ENCODE data around the gene GNA14.

Gene GNA14

GRCh38 chr9:77543131-77543822 lies 104.8 kb downstream of the GNA14 start:
- no peak overlapping the region for H3K4me3 ChIP-seq (ENCODE audit: low read depth, low read length)

DNA sequence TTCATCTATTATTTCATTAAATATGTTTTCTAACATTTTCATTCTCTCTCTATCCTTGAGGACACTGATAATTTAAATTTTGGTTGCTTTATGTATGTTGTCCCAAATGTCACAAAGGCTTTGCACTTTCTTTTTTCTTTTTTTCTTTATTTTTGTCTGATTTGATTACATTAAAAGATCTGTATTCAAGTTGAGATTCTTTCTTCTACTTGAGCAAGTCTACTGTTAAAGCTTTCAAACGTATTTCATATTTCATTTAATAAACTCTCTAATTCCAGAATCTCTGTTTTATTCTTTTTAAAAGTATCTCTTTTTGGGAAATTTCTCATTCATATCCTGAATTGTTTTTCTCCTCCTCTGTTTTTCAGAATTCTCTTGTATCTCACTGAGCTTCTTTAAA lies 106.5 kb downstream of the GNA14 start:
- no peak overlapping the region for H3K4me3 ChIP-seq (ENCODE audit: low read depth, low read length)

DNA sequence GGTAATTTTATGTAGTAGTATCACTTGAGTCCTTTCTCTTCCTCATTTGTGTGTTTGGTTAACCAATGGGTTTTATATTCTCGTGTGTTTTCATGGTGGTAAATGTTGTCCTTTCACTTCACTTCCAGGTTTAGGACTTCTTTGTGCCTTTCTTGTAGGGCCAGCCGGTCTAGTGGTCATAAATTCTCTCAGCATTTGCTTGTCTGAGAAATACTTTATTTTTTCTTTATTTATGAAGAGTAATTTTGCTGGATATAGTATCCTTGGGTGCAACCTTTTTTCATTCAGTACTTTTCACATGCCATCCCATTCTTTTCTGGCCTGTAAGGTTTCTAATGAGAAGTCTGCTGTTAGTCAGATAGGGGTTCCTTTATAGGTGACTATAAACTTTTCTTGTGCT lies 107.1 kb downstream of the GNA14 start:
- H3K4me3 ChIP-seq (ENCODE audit: low read depth, low read length), result no peak overlapping the region

GRCh38 chr9:77534376-77535057 lies 113.6 kb downstream of the GNA14 start:
- no peak overlapping the region for H3K4me3 ChIP-seq (ENCODE audit: low read depth, low read length)

GRCh38 chr9:77533671-77534070 lies 114.5 kb downstream of the GNA14 start:
- H3K4me3 ChIP-seq (ENCODE audit: low read depth, low read length), result no peak overlapping the region

DNA sequence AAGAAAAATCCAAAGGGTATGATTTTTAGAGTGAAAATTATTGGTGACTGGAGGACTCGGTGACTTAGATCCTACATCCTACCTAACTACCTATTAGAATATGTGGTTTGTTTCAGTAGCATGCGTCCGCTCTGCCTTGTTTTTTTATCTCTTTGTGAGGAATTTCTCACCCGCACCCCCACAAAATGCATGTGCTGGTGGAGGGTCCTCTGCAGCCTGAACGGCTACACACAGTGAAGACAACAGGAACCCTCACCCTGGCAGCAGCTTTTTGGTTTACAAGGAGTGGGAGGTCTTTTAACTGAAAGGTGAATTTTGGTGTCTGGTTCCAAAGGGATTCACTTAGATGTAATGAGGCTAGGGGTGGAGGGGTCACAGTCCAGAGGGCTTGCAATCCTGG lies 115.5 kb downstream of the GNA14 start:
- no peak overlapping the region for H3K4me3 ChIP-seq (ENCODE audit: low read depth, low read length)

DNA sequence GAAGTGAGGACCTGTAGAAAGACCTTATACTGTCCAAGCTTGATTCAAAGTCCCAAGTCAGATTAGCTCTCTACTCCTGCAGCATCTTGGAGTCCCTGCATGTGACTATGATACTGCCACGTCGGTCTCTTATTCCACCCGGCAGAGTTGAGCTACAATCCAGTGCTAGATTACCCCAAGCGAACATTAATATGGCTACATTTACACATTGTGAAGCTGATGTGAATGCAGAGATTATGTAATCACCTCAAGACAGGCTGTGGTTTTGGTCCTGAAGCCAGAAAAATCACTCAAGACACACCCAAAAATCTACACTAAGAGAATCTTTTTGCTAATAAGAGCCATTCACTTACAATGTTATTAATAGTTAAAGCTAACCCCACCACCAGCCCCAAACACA lies 116.7 kb downstream of the GNA14 start:
- H3K4me3 ChIP-seq (ENCODE audit: low read depth, low read length), result no peak overlapping the region

DNA sequence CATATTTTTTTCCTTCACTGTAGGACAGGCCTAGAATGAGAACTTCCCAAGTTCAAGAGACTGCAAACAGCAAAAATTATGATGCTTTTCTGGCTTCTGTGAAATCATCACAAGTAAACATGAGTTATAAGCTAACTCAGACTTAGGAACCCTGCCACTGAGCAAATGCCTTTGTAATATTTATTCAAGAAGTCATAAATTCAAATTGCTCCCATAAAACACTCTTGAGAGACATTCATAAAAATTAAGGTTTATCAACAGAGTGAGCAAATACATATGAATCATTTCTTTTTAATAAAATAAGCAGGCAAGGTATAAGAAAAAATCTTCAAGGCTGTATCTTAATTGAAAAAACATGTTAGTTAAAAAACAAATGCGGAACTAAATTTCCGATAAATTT lies 124.2 kb downstream of the GNA14 start:
- H3K4me3 ChIP-seq (ENCODE audit: low read depth, low read length), result no peak overlapping the region

- H3K4me3 ChIP-seq (ENCODE audit: low read depth, low read length), result no peak overlapping the region
These were observed 127.0 kb downstream of the GNA14 start for GRCh38 chr9:77521091-77521490.

DNA sequence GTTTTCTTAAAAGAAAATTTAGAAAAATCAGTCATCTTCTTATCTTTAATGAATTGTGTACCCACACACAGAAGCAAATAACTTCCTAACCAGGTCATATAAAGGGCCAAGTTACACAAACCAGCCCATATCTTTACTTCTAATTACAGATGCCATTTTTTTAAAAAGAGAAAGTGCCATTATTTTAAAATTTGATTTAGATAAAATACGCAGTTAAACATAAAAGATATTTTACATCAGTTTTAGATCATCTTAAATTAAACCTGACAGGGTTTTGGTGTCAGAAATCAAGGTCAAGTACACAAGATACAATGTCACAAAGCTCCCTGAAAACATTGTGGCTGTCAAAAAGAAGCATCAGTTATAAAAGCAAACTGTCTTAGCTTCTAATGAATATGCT lies 129.4 kb downstream of the GNA14 start:
- no peak overlapping the region for H3K4me3 ChIP-seq (ENCODE audit: low read depth, low read length)

- no peak overlapping the region for H3K4me3 ChIP-seq (ENCODE audit: low read depth, low read length)
These were observed 131.3 kb downstream of the GNA14 start for GRCh38 chr9:77516781-77517180.

DNA sequence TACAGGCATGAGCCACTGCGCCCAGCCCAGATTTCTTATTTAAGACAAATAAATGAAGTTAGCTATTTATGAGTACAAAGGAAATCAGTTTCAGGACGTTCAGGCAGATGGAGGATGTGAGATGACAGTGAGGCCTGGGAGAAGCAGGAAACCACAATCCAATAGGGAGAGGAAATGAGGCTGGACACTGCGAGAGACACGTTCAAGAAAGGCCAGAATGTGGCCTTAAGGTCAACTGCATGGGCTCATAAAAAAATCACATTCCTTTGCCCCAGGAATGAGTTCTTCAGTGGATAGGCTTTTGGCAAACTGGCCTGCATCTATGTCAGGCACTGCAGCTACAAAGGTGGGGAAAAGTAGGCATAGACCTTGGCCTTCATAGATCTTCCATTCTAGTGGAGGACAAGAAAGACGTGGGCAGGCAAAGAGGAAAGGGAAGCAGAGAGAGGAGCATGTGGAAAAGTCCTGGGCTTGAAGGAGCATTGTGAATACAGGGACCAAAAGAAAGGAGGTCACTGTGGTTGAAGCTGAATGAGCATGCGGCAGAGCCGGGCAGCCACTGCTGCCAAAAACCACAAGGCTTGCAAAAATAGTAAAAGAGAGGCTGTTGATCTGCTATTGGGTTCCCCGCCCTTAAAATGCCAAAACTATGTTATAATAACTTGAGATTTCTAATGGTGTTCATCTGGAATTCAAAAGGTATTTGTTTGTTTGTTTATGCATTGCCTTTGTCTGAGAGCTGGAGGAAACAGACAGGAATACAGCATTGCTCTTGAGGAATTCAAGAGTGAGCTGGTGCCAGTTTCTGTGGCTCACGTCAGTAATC lies 133.0 kb downstream of the GNA14 start:
- no peak overlapping the region for H3K4me3 ChIP-seq (ENCODE audit: low read depth, low read length)

GRCh38 chr9:77513457-77513856 lies 134.7 kb downstream of the GNA14 start:
- H3K4me3 ChIP-seq (ENCODE audit: low read depth, low read length), result no peak overlapping the region

- no peak overlapping the region for H3K4me3 ChIP-seq (ENCODE audit: low read depth, low read length)
These were observed 135.2 kb downstream of the GNA14 start for GRCh38 chr9:77512876-77513275.

DNA sequence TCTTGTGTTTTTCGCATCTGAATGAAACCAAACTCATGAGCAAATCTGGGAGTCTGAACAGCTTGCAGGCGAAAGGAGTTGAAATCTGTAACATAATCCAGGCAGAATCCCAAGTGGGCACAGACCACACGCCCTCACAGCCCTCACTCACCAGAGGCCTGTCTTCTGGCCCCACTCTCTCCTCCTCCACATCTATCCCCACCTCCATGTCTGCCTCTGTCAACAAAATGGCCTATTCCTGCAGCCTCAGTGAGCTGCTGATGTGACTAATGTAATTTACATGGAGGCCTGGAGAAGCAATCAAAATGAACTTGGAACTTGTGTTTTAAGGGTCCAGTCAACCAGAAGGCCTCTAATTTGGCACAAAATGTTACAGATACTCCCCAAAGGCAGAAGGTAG lies 136.6 kb downstream of the GNA14 start:
- no peak overlapping the region for H3K4me3 ChIP-seq (ENCODE audit: low read depth, low read length)

- H3K4me3 ChIP-seq (ENCODE audit: low read depth, low read length), result no peak overlapping the region
These were observed 137.5 kb downstream of the GNA14 start for GRCh38 chr9:77510666-77511065.

GRCh38 chr9:77508396-77508795 lies 139.7 kb downstream of the GNA14 start:
- H3K4me3 ChIP-seq (ENCODE audit: low read depth, low read length), result no peak overlapping the region

DNA sequence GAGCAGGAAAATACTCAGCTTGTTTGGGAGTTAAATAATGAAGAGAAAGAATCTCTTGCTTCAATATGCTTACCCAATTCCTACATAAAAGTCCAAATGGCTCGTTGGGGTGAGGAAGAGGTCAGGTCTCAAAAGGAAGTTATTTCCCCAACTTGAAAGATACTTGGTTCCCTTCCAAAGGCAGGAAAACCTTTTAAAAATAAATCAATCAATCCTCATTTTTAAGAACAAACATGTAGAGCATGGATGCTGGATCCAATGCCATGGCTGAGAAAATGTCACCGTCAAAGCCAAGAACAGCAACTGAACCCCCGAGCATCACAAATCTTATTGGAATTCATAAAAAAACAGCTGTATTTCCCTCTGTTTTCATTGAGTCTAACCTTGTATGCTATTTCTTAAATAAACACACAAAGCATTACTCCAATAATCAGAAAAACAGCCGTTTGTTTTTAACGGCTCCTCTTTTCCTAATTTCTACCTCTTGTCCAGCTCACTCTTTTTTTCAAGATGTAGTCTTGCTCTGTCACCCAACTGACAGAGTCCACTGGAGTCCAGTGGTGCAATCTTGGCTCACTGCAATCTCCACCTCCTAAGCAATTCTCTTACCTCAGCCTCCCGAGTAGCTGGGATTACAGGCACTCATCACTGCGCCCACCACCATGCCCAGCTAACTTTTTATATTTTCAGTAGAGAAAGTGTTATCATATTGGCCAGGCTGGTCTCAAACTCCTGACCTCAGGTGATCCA lies 140.7 kb downstream of the GNA14 start:
- H3K4me3 ChIP-seq (ENCODE audit: low read depth, low read length), result no peak overlapping the region

DNA sequence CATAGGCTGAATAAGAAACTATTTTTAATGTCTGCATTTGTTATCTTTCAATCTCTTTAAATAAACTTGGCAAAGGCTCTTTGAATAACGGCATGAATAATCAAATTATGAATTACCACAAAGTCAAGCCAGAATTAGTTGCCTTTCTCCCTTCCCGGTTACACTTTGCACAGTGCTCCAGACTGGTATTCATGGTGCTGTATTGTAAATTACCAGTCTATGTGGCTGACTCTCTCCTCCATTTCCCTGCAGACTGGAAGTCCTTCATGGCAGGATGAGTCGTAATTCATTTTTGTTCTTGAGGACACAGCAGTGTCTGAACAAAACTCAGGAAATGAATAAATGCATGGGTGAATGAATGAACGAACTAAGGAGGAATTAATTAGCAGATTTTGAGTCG lies 142.9 kb downstream of the GNA14 start:
- H3K4me3 ChIP-seq (ENCODE audit: low read depth, low read length), result no peak overlapping the region

GRCh38 chr9:77502568-77502967 lies 145.6 kb downstream of the GNA14 start:
- no peak overlapping the region for H3K4me3 ChIP-seq (ENCODE audit: low read depth, low read length)

DNA sequence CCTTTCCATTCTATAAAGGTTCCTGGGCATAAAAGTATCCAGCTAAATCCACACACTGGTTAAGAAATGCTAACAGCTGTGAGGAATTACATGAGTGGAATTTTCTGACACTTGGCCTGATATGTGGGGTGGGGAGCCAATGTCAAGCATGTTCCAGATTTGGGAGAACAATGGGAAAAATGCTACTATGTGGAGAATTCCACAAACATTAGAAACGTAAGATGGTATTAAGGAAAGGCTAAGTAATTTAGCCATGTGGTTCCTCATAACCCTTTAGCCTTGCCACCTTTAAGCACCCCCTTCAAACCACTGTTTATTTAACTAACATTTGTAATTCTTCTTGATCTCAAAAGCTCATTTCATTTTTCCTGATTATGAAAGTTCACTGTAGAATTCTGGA lies 149.2 kb downstream of the GNA14 start:
- H3K4me3 ChIP-seq (ENCODE audit: low read depth, low read length), result no peak overlapping the region

Data from iPS-11a (cell line).